Peyer's patch (tissue), 4 donors: ENCODE data around the gene TIAM2.

Experiments
- CTCF ChIP-seq, 6 experiments: fragments of 450-650 bp in 4 of 6; fragments of 200-600 bp in 2 of 6; sonication (generic) in 1 of 6; IDR thresholded peaks; one replicate each; pipeline ENCODE4 v1.5.1; 2017 to 2019; ENCODE audit warnings: antibody characterized with exemption in 6 of 6, mild to moderate bottlenecking in 3 of 6, moderate library complexity in 1 of 6
- POLR2A ChIP-seq, 2 donors: fragments of 450-650 bp; IDR thresholded peaks; one replicate each; pipeline ENCODE4 v1.5.1; 2017; ENCODE audit warnings: antibody characterized with exemption in 2 of 2, mild to moderate bottlenecking in 2 of 2, moderate library complexity in 2 of 2

DNA sequence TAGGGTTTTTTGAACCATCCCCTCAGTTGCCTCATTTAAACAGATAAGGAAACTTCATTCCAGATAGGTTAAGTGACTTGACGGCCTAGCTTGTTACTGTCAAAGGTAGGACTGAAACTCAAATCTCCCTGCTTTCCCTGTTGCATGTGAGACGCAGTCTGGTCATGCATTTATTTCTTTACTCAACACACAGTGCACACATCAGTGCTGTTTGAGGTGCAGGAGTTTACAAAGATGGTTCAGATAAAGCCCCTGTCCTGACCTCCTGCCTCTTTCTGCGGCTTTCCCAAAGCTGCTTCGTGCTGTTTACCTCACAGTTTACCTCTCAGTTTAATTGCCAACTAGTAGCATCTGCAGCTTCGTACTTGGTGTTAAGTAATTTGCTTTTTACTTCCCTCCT, 26.6 kb downstream of the TIAM2 start:
- TF ChIP-seq CTCF (IDR thresholded peaks at IDR 0.05): no peak
- TF ChIP-seq POLR2A (IDR thresholded peaks at IDR 0.05): no peak
